ENCODE data around the gene CCNL2. TPM values are rescaled to one million over a fixed set of nuclear protein-coding genes. Genes with fewer than 3 reads are reported as not detected.
"Not testable (repeated sequence)": the region's sequence is repeated elsewhere in the genome, so short reads cannot be mapped to it uniquely, and the experiment has no call there.

Gene CCNL2
- total RNA-seq, 1 donor from 2014 or later: 120 TPM

DNA sequence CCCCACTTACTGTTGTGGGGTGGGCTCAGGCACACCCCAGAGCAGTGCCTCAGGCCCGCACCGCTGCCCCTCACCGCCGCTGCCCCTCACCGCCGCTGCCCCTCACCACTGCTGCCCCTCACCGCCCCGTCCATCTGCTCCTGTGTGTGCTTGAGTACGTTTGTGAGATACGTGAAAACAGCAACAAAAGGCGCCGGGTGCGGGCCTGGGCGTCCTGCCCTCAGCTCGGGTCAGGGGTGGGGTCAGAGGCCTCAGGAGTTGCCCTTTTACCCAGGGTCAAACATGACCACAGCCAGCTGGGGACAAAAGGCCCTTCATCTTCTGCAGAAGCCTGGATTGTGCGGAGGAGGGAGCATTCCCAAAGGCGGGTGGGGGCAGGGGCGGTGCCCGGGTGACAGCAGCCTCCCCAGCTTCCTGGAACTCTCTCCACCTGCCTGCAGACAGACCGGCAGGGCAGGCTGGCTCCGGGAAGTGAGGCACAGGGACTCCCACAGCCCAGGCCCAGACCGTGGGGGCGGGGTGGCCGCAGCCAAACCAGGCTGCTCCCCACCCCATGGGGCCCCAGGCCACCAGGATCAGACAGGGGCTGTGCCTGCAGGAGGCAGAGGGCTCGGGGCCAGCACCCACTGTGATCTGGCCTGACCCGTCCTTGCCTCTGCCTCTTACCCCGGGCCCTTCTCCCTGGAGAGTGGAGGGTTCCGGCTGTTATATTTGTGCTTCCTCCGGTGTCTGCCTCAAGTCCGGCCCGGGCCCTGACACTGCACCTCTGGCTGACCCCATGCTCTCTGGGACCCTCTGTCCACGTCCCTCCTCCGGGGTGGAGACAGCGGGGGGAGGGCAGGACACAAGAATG is 34.0 kb upstream of the CCNL2 start:
- intact Hi-C loops (cut with micrococcal nuclease): no loop called here

DNA sequence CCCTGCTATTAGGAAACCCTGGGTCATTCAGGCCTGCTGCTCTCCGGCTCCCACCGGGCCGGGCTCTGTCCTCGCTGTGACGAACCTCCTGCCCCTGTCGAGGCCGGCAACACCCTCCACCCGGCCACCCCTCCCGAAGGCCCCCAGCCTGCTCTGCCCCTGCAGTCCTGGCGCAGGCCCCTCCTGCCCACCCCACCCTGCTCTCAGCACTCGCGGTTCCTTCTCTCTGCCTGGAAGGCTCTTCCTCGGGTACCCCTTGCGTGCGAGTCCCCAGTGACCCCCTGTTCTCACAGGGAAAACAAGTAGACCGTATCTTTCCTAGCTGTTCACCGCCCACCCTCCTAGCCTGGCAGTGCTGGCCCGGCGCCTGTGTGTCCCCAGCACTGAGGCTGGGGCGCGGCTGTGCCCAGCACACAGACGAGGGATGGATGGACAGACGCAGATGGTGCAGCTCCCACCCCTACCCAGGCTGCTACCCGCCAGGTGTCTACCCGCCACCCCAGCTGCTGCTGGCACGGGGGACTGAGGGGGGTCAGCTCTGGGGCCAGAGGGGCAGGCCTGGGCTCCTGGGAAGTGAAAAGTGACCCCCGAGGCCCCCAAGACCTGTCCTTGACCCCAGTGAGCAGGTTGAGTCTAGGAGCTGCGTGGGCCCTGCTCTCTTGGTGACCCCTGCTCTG is 33.3 kb upstream of the CCNL2 start:
- intact Hi-C loops (cut with micrococcal nuclease): no loop called here

DNA sequence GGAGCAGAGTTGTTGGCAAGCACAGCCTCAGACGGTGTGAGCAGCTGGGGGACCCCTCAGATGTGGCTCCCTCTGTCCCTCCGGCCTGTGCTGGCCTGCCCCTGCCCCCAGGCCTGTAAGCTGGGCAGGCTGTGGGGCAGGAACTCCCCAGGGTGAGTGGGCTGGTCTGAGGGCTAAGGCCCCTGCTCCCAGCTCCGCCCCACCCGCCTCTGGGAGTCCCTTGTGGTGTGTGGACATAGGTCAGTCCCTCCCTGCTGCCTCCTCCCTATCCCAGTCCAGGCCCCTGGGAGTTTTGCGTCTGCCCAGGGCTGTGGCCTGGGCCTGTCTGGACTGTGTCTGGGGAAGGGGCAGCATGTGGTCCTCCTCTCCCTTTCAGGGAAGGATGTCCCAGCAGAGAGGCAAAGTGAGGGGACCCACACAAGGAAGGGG is 32.7 kb upstream of the CCNL2 start:
- intact Hi-C loops (cut with micrococcal nuclease): no loop called here

DNA sequence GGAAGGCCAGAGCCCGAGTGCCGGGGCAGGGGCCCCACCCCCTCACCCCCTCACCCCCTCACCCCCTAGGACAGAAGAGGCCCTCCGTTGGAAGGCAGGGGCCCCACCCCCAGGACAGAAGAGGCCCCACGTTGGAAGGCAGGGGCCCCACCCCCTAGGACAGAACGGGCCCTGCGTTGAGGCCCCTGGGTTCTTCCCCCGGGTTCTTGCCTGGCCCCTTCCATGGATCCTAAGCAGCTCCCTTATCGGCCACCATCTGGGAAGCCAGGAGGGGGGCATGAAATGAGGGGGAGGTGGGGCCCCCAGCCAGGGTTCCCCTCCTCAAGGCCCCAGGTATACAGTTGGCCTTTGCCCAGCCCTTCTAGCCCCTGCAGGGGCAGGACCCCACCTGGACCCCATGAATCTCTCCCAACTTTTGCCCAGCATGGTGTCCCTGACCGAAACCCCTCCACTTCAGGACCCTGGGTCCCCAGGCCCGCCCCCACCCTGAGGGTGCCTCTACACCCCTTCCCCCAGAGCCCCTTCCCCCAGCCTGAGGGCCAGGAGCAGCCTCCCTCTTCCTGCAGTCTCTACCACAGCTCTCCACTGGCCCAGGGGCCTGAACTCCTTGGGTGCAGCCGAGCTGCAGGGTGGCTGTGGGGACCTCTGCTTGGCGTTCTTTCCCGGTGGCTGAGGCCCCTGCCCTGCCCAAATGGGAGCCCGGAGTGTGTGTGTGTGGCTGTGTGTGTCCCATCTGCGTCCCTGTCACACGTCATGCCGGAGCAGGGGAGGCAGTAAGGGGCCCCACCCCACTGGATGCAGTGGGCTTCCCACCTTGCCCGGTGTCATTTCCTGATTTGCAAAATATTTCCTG is 32.1 kb upstream of the CCNL2 start:
- intact Hi-C loops (cut with micrococcal nuclease): no loop called here

DNA sequence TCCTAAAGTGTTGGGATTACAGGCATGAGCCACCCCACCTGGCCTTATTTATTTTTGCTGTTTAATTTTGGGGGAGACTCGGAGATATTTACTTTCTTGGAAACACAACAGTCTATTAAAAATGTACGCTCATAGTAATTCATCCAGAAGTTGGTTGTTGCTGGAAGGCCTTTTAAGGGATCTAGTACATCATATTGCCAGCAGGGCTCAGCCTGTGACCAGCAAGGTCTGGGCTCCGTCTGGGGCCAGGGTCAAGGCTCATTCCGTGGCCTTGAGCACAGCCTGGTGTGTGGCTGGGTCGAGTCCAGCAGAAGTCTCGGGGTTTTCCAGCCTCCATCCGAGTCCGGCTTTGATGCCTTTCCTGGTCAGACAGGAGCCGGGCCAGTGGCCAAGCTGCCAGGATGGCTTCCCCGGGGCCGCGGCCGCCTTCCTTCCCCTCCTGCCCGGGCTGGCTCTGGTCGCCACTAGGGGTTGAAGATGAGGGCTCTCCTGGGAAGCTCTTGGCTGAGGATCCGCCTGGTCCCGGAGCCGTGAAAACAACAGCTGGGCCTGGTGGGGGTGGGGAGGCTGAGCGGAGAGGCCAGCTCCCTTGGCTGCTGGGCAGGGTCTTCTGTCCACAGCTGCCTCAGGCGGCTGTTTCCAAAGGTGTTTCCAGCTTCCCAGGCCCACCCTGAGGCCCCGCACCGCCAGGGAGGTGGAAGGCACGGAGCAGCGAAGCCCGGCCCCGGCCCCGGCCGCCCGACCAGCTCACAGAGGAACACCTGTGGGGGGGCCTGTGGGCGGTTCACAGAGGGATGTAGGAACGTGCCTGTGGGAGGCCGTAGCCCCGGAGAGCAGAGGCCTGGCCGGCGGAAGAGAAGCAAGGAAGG is 31.2 kb upstream of the CCNL2 start:
- intact Hi-C loops (cut with micrococcal nuclease): no loop called here

DNA sequence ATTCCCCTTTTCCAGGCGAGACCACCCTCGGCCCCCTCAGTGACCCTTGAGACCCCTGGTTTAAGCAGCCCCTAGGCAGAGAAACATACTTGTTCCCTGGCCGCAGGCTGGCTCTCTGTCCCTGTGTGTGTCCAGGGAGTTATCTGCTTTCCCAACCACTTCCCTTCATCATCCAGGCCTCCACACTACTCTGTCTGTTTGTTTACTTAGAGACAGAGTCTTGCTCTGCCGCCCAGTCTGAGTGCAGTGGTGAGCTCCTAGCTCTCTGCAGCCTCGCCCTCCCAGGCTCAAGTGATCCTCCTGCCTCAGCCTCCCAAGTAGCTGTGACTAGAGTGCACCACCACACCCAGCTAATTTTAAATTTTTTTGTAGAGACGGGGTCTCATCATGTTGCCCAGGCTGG is 30.5 kb upstream of the CCNL2 start:
- intact Hi-C loops (cut with micrococcal nuclease): no loop called here

DNA sequence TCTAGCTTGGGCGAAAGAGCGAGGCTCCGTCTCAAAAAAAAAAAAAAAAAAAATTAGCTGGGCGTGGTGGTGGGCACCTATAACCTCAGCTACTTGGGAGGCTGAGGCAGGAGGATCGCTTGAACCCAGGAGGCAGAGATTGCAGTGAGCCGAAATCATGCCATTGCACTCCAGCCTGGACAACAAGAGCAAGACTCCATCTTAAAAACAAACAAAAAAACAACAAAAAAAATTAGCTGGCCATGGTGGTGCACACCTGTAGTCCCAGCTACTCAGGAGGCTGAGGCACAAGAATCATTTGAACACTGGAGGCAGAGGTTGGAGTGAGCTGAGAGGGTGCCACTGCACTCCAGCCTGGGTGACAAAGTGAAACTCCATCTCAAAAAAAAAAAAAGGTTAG is 29.8 kb upstream of the CCNL2 start:
- intact Hi-C loops (cut with micrococcal nuclease): not testable (repeated sequence)

DNA sequence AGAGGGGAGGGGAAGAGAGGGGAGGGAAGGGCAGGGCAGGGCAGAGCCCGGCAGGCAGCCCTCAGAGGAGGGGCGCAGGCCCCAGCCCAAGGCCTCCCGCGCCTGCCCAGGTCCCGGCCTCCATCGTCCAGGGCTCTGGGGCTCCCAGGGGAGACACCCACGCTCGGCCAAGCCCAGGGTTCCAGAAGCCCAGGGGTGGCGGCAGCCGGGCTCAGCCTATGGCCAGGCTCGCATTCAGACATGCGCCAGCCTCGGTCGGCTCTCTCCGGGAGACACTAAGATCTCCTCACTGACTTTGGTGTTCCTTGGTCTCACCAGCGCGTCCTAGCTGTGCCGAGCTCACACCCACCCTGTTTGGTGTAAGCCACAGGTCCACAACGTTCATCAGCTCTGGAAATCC is 29.0 kb upstream of the CCNL2 start:
- intact Hi-C loops (cut with micrococcal nuclease): no loop called here

DNA sequence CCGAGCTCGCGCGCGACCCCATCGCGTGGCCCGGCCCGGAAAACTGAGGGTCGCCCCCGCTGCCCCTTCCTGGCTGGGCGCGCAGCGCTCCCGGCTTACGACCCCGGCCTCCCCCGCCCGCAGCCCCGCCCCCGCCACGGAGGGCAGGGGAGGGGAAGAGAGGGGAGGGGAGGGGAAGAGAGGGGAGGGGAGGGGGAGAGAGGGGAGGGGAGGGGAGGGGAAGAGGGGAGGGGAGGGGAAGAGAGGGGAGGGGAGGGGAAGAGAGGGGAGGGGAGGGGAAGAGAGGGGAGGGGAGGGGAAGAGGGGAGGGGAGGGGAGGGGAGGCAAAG is 28.6 kb upstream of the CCNL2 start:
- intact Hi-C loops (cut with micrococcal nuclease): no loop called here

DNA sequence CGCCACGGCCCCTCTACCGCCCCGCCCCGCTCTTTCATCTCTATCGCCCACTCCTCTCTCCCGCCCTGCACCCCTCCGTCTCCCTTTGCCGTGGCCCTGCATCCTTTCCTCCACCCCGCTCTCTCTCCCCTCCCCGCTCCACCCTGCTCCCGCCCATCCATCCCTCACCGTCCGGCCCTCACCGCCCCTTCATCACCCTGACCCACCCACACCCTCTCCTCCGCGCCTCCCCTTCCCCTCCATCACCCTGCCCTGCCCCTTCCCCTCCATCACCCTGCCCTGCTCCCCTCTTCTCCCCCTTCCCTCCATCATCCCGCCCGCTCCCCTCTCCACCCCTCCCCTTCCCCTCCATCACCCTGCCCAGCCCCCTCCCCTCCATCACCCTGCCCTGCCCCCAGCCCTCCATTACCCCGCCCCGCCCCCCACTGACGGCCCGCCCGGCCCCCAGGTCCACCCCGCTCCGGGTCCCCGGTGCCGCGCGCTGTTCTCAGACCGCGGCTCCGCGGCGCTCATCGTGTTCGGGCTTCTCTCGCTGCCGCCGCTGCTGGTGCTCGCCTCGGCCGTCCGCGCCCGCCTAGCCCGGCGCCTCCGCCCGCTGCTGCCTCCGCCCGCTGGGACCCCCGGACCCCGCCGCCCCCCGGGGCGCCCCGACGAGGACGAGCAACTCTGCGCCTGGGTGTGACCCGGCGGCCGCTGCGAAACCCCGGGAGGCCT is 28.1 kb upstream of the CCNL2 start:
- intact Hi-C loops (cut with micrococcal nuclease): no loop called here

DNA sequence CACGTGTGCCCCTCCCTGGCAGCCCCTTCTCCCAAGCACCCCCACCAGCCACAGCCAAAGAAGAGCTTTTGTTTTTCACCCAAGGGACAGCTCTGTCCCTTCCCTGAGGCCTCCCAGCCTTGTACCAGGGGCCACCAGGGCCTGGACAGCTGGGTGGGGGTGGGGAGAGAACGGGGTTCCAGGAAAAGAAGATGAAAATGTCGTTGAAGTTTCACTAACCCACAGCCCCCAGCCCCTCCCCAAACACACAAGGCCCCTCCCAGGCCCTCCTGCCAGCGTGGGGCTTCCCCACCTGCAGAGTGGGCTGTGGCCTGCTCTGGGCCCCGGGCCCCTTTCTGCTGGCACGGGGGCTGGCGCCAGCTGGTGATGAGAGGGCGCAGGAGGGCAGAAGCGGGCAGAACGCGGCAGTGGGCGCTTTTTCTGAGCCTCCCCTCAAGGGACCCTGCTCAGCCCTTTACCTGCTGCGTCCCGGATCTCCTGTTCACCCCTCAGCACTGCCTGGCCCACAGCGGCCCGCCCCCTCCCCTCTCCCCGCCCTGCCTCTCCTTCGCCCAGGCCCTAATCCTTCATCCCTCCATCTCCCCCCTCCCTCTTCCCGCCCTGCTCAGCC is 27.5 kb upstream of the CCNL2 start:
- intact Hi-C loops (cut with micrococcal nuclease): no loop called here

DNA sequence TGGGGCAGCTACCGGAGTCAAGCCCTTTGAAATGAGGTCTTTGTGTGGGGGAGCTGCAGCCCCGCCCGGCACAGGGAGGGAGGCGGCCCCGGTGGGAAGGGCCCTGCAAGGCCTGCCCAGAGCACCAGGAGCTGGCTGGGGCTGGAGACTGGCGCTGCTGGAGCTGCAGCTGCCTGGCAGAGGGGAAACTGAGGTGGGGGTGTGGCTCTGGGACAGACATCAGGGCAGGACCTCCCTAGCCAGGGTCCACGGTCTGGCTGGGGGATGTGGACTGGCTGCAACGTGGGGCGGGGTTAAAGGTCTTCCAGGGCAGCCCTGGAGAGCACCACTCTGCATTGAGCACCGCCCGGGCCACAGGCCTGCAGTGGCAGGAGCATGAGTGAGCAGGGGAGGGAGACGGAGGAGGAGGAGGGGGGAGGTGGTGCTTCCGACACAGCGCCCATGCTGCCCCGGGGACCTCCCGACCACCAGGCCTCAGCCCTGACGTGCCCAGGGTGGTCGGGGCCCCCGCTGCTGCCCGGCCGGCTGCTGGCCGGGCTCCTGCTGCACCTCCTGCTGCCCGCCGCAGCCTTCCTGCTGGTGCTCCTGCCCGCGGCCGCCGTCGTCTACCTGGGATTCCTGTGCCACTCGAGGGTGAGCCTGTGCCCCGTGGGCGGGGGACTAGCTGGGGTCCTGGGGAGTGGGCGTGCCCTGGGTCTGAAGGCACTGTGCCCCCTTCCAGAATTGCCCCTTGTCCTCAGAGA is 26.8 kb upstream of the CCNL2 start:
- intact Hi-C loops (cut with micrococcal nuclease): no loop called here

DNA sequence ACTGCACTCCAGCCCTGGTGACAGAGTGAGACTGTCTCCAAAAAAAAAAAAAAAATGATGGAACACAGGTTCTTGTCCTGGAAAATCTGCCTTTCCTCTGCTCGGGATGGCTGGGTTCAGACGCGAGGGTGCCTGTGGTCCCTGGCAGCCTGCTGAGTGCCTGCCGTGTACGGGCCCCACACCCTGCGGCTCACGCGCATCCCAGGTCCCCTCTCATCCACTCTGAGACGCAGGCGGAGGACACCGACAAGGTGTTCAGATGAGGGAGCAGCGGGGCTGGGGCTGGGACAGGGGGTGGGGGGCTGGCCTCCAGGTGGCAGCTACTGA is 26.3 kb upstream of the CCNL2 start:
- intact Hi-C loops (cut with micrococcal nuclease): no loop called here

DNA sequence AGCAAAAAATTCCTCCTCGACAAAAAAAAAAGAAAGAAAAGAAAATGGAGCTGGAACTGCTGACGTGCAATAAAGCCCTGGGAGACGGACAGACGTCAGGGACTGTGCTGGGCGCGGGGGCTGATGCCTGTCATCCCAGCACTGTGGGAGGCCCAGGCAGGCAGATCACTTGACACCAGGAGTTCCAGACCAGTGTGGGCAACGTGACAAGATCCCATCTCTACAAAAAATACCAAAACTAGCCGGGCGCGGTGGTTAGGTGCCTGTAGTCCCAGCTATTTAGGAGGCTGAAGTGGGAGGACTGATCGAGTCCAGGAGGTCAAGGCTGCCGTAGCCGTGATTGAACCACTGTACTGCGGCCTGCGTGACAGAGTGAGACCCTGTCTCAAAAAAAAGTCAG is 25.6 kb upstream of the CCNL2 start:
- intact Hi-C loops (cut with micrococcal nuclease): no loop called here

DNA sequence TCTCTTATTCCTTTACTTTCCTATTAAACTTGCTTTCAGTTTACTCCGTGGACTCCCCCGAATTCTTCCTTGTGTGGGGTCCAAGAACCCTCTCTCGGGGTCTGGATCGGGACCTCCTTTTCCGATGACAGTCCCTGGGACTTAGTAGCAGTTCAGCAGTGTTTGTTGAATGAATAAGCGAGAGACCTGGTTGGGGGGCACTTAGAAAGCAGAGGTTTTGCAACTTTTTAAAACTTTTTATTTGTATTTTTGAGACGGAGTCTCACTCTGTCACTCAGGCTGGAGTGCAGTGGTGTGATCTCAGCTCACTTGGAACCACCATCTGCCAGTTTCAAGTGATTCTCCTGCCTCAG is 24.1 kb upstream of the CCNL2 start:
- intact Hi-C loops (cut with micrococcal nuclease): no loop called here

DNA sequence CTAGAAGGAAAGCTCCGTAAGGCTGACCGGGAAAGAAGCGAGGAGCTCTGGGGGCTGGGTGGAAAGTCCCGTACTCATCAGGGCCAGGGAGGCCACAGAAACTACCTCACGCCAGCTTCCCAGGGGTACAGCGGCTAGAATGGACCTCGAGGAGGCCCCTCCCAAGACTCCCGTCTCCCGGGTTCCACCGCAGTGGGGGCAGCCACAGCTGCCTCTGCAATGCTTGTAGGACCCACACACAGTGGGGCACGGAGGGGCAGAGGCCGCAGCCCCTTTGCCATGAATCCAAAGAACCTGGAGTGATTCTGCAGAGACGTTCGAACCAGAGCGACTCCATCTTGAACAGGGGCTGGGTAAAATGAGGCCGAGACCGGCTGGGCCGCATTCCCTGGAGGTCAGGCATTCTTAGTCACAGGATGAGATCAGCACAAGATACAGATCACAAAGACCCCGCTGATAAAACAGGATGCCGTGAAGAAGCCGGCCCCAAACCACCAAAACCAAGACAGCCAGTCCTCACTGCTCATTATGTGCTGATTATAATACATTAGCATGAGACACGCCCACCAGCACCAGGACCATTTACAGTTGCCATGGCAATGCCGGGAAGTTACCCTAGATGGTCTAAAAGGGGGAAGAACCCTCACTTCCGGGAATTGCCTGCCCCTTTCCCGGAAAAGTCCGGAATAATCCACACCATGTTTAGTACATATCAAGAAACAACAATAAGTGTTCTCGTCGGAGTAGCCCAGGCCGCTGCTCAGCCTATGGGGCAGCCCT is 23.5 kb upstream of the CCNL2 start:
- intact Hi-C loops (cut with micrococcal nuclease): no loop called here

DNA sequence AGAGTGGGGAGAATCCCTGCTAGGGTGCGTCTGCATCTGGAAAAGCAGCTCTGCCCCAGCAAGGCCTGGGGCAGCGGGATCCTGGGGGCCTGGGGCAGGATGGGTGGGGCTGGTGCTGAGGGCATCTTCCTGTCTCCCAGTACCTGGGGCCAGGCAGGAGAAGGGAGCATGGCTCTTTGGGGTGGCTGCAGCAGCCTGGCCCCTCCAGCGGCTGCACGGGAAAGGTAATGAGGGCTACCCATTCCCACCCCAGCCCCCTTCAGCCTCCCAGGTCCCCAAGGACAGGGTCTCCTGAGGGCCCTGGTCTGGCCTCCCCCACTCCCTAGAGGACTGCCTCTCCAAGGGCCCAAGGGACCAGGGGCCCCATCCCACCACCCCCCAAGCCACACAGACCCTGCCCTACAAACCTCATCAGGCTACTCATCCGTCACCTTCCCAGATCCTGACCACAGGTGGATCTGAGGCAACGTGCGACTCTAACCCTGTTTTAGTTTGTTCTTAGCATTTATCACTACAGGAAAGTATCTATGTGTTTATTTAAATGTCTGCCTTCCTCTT is 22.9 kb upstream of the CCNL2 start:
- intact Hi-C loops (cut with micrococcal nuclease): no loop called here

DNA sequence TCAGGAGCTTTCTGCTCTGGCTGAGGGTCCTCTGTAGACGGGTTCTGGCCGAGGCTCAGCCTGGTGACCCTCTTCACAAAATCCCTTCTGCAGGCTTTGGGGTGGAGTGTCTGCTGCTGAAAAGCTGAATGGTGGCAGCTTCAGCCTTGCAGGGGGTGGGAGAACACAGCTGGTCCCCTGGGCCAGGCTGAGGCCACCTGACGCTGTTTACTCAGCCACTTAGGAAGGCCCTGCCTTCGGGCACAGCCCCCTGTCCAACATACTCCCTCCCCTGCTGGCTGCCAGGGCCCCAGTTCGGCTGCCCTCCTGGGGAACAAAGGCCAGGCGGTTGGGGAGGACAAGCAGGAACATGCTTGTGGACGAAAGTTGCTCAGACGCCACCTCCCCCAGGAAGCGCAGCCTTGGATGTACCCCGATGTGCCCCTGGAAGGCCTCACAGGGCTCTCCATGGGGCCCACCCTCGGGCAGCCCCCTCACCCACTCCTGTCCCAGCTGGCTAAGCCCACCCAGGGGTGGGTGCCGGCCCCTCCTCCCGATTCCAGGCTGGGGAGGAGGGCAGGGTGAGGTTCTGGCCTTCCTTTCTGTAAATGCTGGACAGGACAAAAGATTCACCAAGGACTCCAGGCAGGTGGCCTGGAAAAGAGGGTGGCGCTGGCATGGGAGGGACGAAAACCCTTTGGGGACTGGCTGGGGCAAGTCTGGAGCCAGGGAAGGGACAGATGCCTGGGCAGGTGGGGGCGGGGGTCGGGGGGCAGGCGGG is 22.2 kb upstream of the CCNL2 start, which contains the start of gene ANKRD65:
TSS of gene ANKRD65 (minus strand) at position 130 of the 760 bp plus-strand sequence. CDS start 271 bp downstream, outside the sequence.
- intact Hi-C loops (cut with micrococcal nuclease): no loop called here

All from T-helper 1 cell treated with Interleukin-12 subunit alpha and Interleukin-12 subunit beta and Interleukin-4 antibody, amounts not matched to agents 30 ng/mL and 1 ng/mL, for 36 hours (primary cell).